ENCODE results near the gene C2CD2.

The C2CD2 gene

DNA sequence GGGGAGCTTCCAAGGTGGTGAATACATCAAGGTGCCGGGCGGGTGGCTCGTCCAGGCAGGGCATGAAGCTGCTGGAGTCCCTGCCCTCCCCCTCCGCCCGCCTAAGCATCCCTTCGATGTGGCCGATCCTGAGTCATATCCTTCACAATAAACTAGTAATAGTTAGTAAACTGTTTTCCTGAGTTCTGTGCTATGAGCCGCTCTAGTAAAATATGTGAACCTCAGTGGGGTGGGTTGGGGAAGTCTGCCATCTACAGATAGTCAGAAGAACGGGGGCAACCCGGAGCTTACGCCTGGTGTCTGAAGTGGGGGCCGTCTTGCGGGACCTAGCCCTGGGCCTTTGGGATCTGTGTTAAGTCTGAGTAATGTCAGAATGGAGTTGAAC, 21.6 kb downstream of the C2CD2 start:
- no peaks in the 10 kb centered on the region for H3F3A ChIP-seq (ENCODE audit: insufficient read depth, low read length)
- peak; percentile 39 for TF ChIP-seq CTCF (IDR thresholded peaks at IDR 0.05; ENCODE audit: low read length)
- TF ChIP-seq EZH2 (IDR thresholded peaks at IDR 0.05; ENCODE audit: borderline replicate concordance, low read length) = no peak

GRCh38 chr21:41931041-41931451, 22.8 kb downstream of the C2CD2 start:
- no peak overlapping the region for H2AFZ ChIP-seq (ENCODE audit: low read length)
- H3K27ac ChIP-seq (ENCODE audit: low read depth, low read length, poor library complexity, severe bottlenecking) = no peak overlapping the region
- no peaks in the 10 kb centered on the region for H3K9me2 ChIP-seq (ENCODE audit: low read depth, low read length)
- H3K4me2 ChIP-seq (ENCODE audit: low read length) = peak overlapping the region; percentile 39; the same call in 1 of the 2 replicates
- peaks cover 64% of the 10 kb centered on the region for H3K4me1 ChIP-seq (ENCODE audit: insufficient read depth, low read length, severe bottlenecking)
- TF ChIP-seq EZH2 (IDR thresholded peaks at IDR 0.05; ENCODE audit: borderline replicate concordance, low read length) (no peak), CTCF (IDR thresholded peaks at IDR 0.05; ENCODE audit: low read length) (no peak)
- H3F3A ChIP-seq (ENCODE audit: insufficient read depth, low read length) = no peaks in the 10 kb centered on the region
- H4K20me1 ChIP-seq (ENCODE audit: insufficient read depth, low read length) = no peaks in the 10 kb centered on the region
- peaks cover 16% of the 10 kb centered on the region; the same call in 1 of the 2 replicates for H3K27me3 ChIP-seq (ENCODE audit: insufficient read depth, low read length)
- H3K79me2 ChIP-seq (ENCODE audit: insufficient read depth, low read length) = no peaks in the 10 kb centered on the region
- no peaks in the 10 kb centered on the region for H3K36me3 ChIP-seq (ENCODE audit: insufficient read depth, low read length)
- no peak overlapping the region for H3K4me3 ChIP-seq (ENCODE audit: low read depth, low read length, poor library complexity, severe bottlenecking)
- no peaks in the 10 kb centered on the region for H3K9me3 ChIP-seq (ENCODE audit: low read length)
- H3K9ac ChIP-seq (ENCODE audit: low read length) = no peak overlapping the region

More for the DNA sequence above, 21.6 kb downstream of the C2CD2 start:
- H4K20me1 ChIP-seq (ENCODE audit: insufficient read depth, low read length) = no peaks in the 10 kb centered on the region
- H3K4me3 ChIP-seq (ENCODE audit: low read depth, low read length, poor library complexity, severe bottlenecking) = no peak overlapping the region
- H3K9me3 ChIP-seq (ENCODE audit: low read length) = no peaks in the 10 kb centered on the region
- H3K4me2 ChIP-seq (ENCODE audit: low read length) = no peak overlapping the region
- H3K36me3 ChIP-seq (ENCODE audit: insufficient read depth, low read length) = no peaks in the 10 kb centered on the region
- H3K9ac ChIP-seq (ENCODE audit: low read length) = no peak overlapping the region
- H2AFZ ChIP-seq (ENCODE audit: low read length) = no peak overlapping the region
- H3K27me3 ChIP-seq (ENCODE audit: insufficient read depth, low read length) = peaks cover 19% of the 10 kb centered on the region; the same call in 1 of the 2 replicates
- H3K4me1 ChIP-seq (ENCODE audit: insufficient read depth, low read length, severe bottlenecking) = peaks cover 53% of the 10 kb centered on the region
- H3K27ac ChIP-seq (ENCODE audit: low read depth, low read length, poor library complexity, severe bottlenecking) = no peak overlapping the region
- no peaks in the 10 kb centered on the region for H3K9me2 ChIP-seq (ENCODE audit: low read depth, low read length)
- H3K79me2 ChIP-seq (ENCODE audit: insufficient read depth, low read length) = no peaks in the 10 kb centered on the region

GRCh38 chr21:41929248-41929647, 24.6 kb downstream of the C2CD2 start:
- H2AFZ ChIP-seq (ENCODE audit: low read length) = no peak overlapping the region
- TF ChIP-seq CTCF (IDR thresholded peaks at IDR 0.05; ENCODE audit: low read length) = no peak
- no peak for TF ChIP-seq EZH2 (IDR thresholded peaks at IDR 0.05; ENCODE audit: borderline replicate concordance, low read length)
- peak overlapping the region; percentile 67 for H3K27ac ChIP-seq (ENCODE audit: low read depth, low read length, poor library complexity, severe bottlenecking)
- no peaks in the 10 kb centered on the region for H3K36me3 ChIP-seq (ENCODE audit: insufficient read depth, low read length)
- H3K4me2 ChIP-seq (ENCODE audit: low read length) = no peak overlapping the region
- no peaks in the 10 kb centered on the region for H3K9me3 ChIP-seq (ENCODE audit: low read length)
- no peaks in the 10 kb centered on the region for H3K9me2 ChIP-seq (ENCODE audit: low read depth, low read length)
- H3K4me1 ChIP-seq (ENCODE audit: insufficient read depth, low read length, severe bottlenecking) = peaks cover 80% of the 10 kb centered on the region
- no peaks in the 10 kb centered on the region for H3K79me2 ChIP-seq (ENCODE audit: insufficient read depth, low read length)
- no peaks in the 10 kb centered on the region for H4K20me1 ChIP-seq (ENCODE audit: insufficient read depth, low read length)
- 0 out of 2 replicates have a peak, but pooled peaks cover 8% of the 10 kb centered on the region for H3K27me3 ChIP-seq (ENCODE audit: insufficient read depth, low read length)
- H3K4me3 ChIP-seq (ENCODE audit: low read depth, low read length, poor library complexity, severe bottlenecking) = no peak overlapping the region
- no peak overlapping the region for H3K9ac ChIP-seq (ENCODE audit: low read length)
- no peaks in the 10 kb centered on the region for H3F3A ChIP-seq (ENCODE audit: insufficient read depth, low read length)
